Karpas-422 (cell line): ENCODE results near the gene MME. TPM values are rescaled to one million over a fixed set of nuclear protein-coding genes. Genes with fewer than 3 reads are reported as not detected.

ENCODE experiments used
- total RNA-seq: library from RNA; depleted of rRNA; stranded (reverse); fragments of >200 nt; shearing (Covaris generic); gene quantifications from 2 replicates; pipeline ENCODE4 v1.2.3, GENCODE V29; 2014; ENCODE audit warnings: low replicate concordance; rRNA removed

The MME gene
- total RNA-seq, 1 experiment from 2014 or later: 196 TPM

Other genes with a start within 250 kb of the MME start
- gene STRIT1, start 213.4 kb downstream of the MME start, total RNA-seq: not detected in 2 replicates